Liver (tissue), 3 donors: ENCODE data around the gene PCNX4.

Experiments used
- ATF3 ChIP-seq: IDR thresholded peaks from 2 replicates; pipeline ENCODE4 v1.6.1; 2016; ENCODE audit warnings: antibody characterized with exemption
- CTCF ChIP-seq: fragments of 150-350 bp; IDR thresholded peaks from 2 replicates; pipeline ENCODE4 v1.5.1; 2017; ENCODE audit warnings: improper control_type of control experiment, low read depth, low read length; ENCODE audit not compliant: missing input control
- GABPA ChIP-seq, 2 donors: IDR thresholded peaks in 1 of 2; conservative IDR thresholded peaks in 1 of 2; 2 replicates each; pipeline ENCODE4 v1.6.1; 2016; ENCODE audit warnings: antibody characterized with exemption in 2 of 2, mild to moderate bottlenecking in 1 of 2, moderate library complexity in 1 of 2
- HNF4G ChIP-seq: IDR thresholded peaks from 2 replicates; pipeline ENCODE4 v1.6.1; 2016; ENCODE audit warnings: antibody characterized with exemption
- JUND ChIP-seq, 2 donors: IDR thresholded peaks; 2 replicates each; pipeline ENCODE4 v1.6.1; 2016; ENCODE audit warnings: antibody characterized with exemption in 2 of 2
- MAX ChIP-seq: IDR thresholded peaks from 2 replicates; pipeline ENCODE4 v1.6.1; 2016; ENCODE audit warnings: antibody characterized with exemption
- TAF1 ChIP-seq: conservative IDR thresholded peaks from 2 replicates; pipeline ENCODE4 v1.6.1; 2016; ENCODE audit warnings: antibody characterized with exemption, mild to moderate bottlenecking
- YY1 ChIP-seq: IDR thresholded peaks from 2 replicates; pipeline ENCODE4 v1.6.1; 2016; ENCODE audit warnings: antibody characterized with exemption, mild to moderate bottlenecking
- ZBTB33 ChIP-seq: IDR thresholded peaks from 2 replicates; pipeline ENCODE4 v1.6.1; 2016; ENCODE audit warnings: antibody characterized with exemption
- TF ChIP-seq, protein P1 (sequence below): IDR thresholded peaks from 2 replicates; pipeline ENCODE4 v1.6.1; 2016; ENCODE audit warnings: antibody characterized with exemption, mild to moderate bottlenecking
- donor health status: healthy.
- donor health status: healthy.

DNA sequence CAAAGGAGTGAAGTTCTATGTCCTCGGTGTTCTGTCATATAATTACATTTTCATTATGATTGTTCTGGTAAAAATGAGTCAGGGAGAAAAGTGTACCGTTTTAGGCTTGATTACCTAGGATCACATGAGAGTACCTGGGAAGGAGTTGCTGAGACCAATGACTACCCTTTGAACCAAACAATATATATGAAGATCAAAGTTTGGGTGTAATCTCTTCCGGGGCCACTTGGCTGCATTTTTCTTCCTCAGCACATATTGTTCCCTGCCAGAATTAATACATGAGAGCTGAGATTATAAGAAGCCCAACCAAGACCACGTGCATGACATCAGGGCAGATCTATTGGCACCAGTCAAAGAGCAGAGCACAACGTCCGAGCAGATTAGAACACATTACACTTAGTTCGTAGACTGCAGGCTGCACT is 114.5 kb downstream of the PCNX4 start:
- TF ChIP-seq CTCF (no peak), ATF3 (no peak), TAF1 (no peak), ZBTB33 (no peak), JUND (IDR thresholded peaks at IDR 0.05) (no peak), MAX (no peak), GABPA (IDR thresholded peaks at IDR 0.05 in 1 of 2, conservative IDR thresholded peaks at IDR 0.05 in 1 of 2) (no peak), YY1 (no peak), HNF4G (no peak)
- TF ChIP-seq, protein P1, sequence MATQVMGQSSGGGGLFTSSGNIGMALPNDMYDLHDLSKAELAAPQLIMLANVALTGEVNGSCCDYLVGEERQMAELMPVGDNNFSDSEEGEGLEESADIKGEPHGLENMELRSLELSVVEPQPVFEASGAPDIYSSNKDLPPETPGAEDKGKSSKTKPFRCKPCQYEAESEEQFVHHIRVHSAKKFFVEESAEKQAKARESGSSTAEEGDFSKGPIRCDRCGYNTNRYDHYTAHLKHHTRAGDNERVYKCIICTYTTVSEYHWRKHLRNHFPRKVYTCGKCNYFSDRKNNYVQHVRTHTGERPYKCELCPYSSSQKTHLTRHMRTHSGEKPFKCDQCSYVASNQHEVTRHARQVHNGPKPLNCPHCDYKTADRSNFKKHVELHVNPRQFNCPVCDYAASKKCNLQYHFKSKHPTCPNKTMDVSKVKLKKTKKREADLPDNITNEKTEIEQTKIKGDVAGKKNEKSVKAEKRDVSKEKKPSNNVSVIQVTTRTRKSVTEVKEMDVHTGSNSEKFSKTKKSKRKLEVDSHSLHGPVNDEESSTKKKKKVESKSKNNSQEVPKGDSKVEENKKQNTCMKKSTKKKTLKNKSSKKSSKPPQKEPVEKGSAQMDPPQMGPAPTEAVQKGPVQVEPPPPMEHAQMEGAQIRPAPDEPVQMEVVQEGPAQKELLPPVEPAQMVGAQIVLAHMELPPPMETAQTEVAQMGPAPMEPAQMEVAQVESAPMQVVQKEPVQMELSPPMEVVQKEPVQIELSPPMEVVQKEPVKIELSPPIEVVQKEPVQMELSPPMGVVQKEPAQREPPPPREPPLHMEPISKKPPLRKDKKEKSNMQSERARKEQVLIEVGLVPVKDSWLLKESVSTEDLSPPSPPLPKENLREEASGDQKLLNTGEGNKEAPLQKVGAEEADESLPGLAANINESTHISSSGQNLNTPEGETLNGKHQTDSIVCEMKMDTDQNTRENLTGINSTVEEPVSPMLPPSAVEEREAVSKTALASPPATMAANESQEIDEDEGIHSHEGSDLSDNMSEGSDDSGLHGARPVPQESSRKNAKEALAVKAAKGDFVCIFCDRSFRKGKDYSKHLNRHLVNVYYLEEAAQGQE = no peak
